ENCODE measurements around the gene FAF1.
"Not testable (repeated sequence)": the region's sequence is repeated elsewhere in the genome, so short reads cannot be mapped to it uniquely, and the experiment has no call there.

FAF1 gene

GRCh38 chr1:50901872-50902271 lies 58.2 kb downstream of the FAF1 start:
- DNase-seq: no peak

- DNase-seq: no peak
These were observed 61.3 kb downstream of the FAF1 start for GRCh38 chr1:50898773-50899172.

- no peak for DNase-seq
These were observed 65.7 kb downstream of the FAF1 start for GRCh38 chr1:50894340-50894739.

GRCh38 chr1:50893466-50893865 lies 66.6 kb downstream of the FAF1 start:
- DNase-seq: no peak

- not testable (repeated sequence) for DNase-seq
These were observed 72.5 kb downstream of the FAF1 start for GRCh38 chr1:50887555-50887954.

GRCh38 chr1:50880373-50880772 lies 79.7 kb downstream of the FAF1 start:
- DNase-seq: no peak

- DNase-seq: no peak
These were observed 80.9 kb downstream of the FAF1 start for GRCh38 chr1:50879137-50879536.

GRCh38 chr1:50878434-50878833 lies 81.6 kb downstream of the FAF1 start:
- no peak for DNase-seq

GRCh38 chr1:50877641-50878040 lies 82.4 kb downstream of the FAF1 start:
- DNase-seq: no peak

- peak; percentile 15 for DNase-seq
These were observed 86.4 kb downstream of the FAF1 start for GRCh38 chr1:50873458-50874187.

- not testable (repeated sequence) for DNase-seq
These were observed 95.2 kb downstream of the FAF1 start for GRCh38 chr1:50864845-50865244.

- DNase-seq: no peak
These were observed 98.3 kb downstream of the FAF1 start for GRCh38 chr1:50861772-50862171.

GRCh38 chr1:50860702-50861101 lies 99.4 kb downstream of the FAF1 start:
- no peak for DNase-seq

- no peak for DNase-seq
These were observed 99.8 kb downstream of the FAF1 start for GRCh38 chr1:50860256-50860655.

- DNase-seq: no peak
These were observed 100.4 kb downstream of the FAF1 start for GRCh38 chr1:50859657-50860056.

GRCh38 chr1:50858761-50859160 lies 101.3 kb downstream of the FAF1 start:
- DNase-seq: no peak

- DNase-seq: no peak
These were observed 102.4 kb downstream of the FAF1 start for GRCh38 chr1:50857702-50858101.

- no peak for DNase-seq
These were observed 106.7 kb downstream of the FAF1 start for GRCh38 chr1:50853325-50853724.

- DNase-seq: no peak
These were observed 107.2 kb downstream of the FAF1 start for GRCh38 chr1:50852889-50853288.

GRCh38 chr1:50851466-50851865 lies 108.6 kb downstream of the FAF1 start:
- no peak for DNase-seq

- DNase-seq: no peak
These were observed 109.0 kb downstream of the FAF1 start for GRCh38 chr1:50851034-50851433.

GRCh38 chr1:50847303-50847702 lies 112.8 kb downstream of the FAF1 start:
- no peak for DNase-seq

- no peak for DNase-seq
These were observed 113.7 kb downstream of the FAF1 start for GRCh38 chr1:50846224-50846839.

GRCh38 chr1:50841791-50842387 lies 118.2 kb downstream of the FAF1 start:
- DNase-seq: peak; percentile 38
